Activated CD4-positive, alpha-beta memory T cell treated with anti-CD3 and anti-CD28 coated beads, Interleukin-2, amount 10 ng/mL, durations not matched to agents 7 days and 5 days (primary cell): ENCODE measurements around the gene NUP54. TPM values are rescaled to one million over a fixed set of nuclear protein-coding genes. Genes with fewer than 3 reads are reported as not detected.

Experiments
- CTCF ChIA-PET: fragments of 350-600 bp; sonication (Branson Sonifier 250); formaldehyde crosslinking; loops from one replicate; lab custom pipeline; 2021; ENCODE audit warnings: antibody characterized with exemption, inconsistent platforms; lab: Charles Lee
- POLR2A ChIA-PET: fragments of 350-600 bp; sonication (Branson Sonifier 250); formaldehyde crosslinking; loops from one replicate; lab custom pipeline; 2021; ENCODE audit warnings: antibody characterized with exemption; lab: Charles Lee
- DNase-seq: peaks from one replicate; pipeline ENCODE4 v3.0.0-alpha.2; 2020
- H3K27ac Mint-ChIP-seq: one replicate; pipeline ENCODE4 v1.8.0; 2021; ENCODE audit warnings: mild to moderate bottlenecking, mixed read lengths
- H3K27me3 Mint-ChIP-seq: one replicate; pipeline ENCODE4 v1.8.0; 2021; ENCODE audit warnings: mixed read lengths
- H3K36me3 Mint-ChIP-seq: one replicate; pipeline ENCODE4 v1.8.0; 2021; ENCODE audit warnings: low read depth, mixed read lengths
- H3K4me1 Mint-ChIP-seq: one replicate; pipeline ENCODE4 v1.8.0; 2021; ENCODE audit warnings: mixed read lengths
- H3K4me3 Mint-ChIP-seq: one replicate; pipeline ENCODE4 v1.8.0; 2021; ENCODE audit warnings: mild to moderate bottlenecking, mixed read lengths
- H3K9me3 Mint-ChIP-seq: one replicate; pipeline ENCODE4 v1.8.0; 2021; ENCODE audit warnings: mixed read lengths
- total RNA-seq, 2 experiments: library from RNA; stranded (reverse); gene quantifications; one replicate each; pipeline ENCODE4 v1.2.3, GENCODE V29; 2021

The NUP54 gene
- total RNA-seq, 2 experiments from 2014 or later, result 48.9 to 58.6 TPM

GRCh38 chr4:76177709-76178108 lies 29.5 kb upstream of the NUP54 start:
- Mint-ChIP-seq H3K27me3 (no peaks in the 10 kb centered on the region), H3K9me3 (no peaks in the 10 kb centered on the region), H3K4me1 (no peaks in the 10 kb centered on the region), H3K4me3 (no peak overlapping the region), H3K36me3 (peaks cover 15% of the 10 kb centered on the region), H3K27ac (no peak overlapping the region)
- ChIA-PET POLR2A (no interaction called here), CTCF (interaction anchor here (0.9 to 8.5 kb wide), 6 partner anchors 22 to 327 kb away, joined by 3 to 238 read pairs (median 4); no protein-coding TSS in a partner anchor)
- DNase-seq, result no peak

GRCh38 chr4:76175336-76175735 lies 27.1 kb upstream of the NUP54 start:
- no peaks in the 10 kb centered on the region for H3K9me3 Mint-ChIP-seq
- no peak for DNase-seq
- no peaks in the 10 kb centered on the region for H3K4me1 Mint-ChIP-seq
- peaks cover 17% of the 10 kb centered on the region for H3K36me3 Mint-ChIP-seq
- H3K4me3 Mint-ChIP-seq, result no peak overlapping the region
- ChIA-PET POLR2A (no interaction called here), CTCF (no interaction called here)
- no peak overlapping the region for H3K27ac Mint-ChIP-seq
- H3K27me3 Mint-ChIP-seq, result no peaks in the 10 kb centered on the region

GRCh38 chr4:76174216-76174615 lies 26.0 kb upstream of the NUP54 start:
- DNase-seq, result no peak
- CTCF ChIA-PET, result interaction anchor here (0.7 to 1.3 kb wide), 2 partner anchors 37 to 204 kb away, joined by 3 read pairs; no protein-coding TSS in a partner anchor
- Mint-ChIP-seq H3K27ac (no peak overlapping the region), H3K4me3 (no peak overlapping the region), H3K27me3 (no peaks in the 10 kb centered on the region), H3K9me3 (no peaks in the 10 kb centered on the region), H3K4me1 (no peaks in the 10 kb centered on the region), H3K36me3 (peaks cover 25% of the 10 kb centered on the region)
- POLR2A ChIA-PET, result no interaction called here

DNA sequence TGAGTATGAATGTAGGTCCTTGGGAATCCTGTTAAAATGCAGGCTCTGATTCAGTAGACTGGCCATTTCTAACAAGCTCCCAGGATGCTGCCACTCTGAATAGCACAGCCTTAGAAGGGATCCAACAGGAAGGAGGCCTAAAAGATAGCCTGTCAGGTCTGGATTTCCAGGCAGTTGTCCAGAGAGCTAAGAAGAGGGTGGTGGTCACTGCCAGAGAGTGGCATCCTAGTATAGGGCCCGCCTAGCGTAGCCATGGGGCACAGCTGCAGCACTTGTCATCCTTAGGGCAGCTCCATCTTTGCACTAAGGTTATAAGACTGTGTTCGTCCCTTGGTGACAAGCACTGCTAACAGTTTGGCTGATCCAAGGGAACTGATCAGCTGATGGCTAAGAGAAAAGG lies 20.5 kb upstream of the NUP54 start:
- peaks cover 25% of the 10 kb centered on the region for H3K36me3 Mint-ChIP-seq
- no peak overlapping the region for H3K4me3 Mint-ChIP-seq
- no peak for DNase-seq
- no peaks in the 10 kb centered on the region for H3K9me3 Mint-ChIP-seq
- ChIA-PET POLR2A (no interaction called here), CTCF (interaction anchor here (4.0 kb wide), 1 partner anchor 11 kb away, joined by 14 read pairs; no protein-coding TSS in a partner anchor)
- H3K4me1 Mint-ChIP-seq, result no peaks in the 10 kb centered on the region
- no peaks in the 10 kb centered on the region for H3K27me3 Mint-ChIP-seq
- H3K27ac Mint-ChIP-seq, result no peak overlapping the region

GRCh38 chr4:76166480-76166879 lies 18.3 kb upstream of the NUP54 start:
- no peak overlapping the region for H3K4me3 Mint-ChIP-seq
- H3K36me3 Mint-ChIP-seq, result peaks cover 29% of the 10 kb centered on the region
- no peak overlapping the region for H3K27ac Mint-ChIP-seq
- H3K9me3 Mint-ChIP-seq, result no peaks in the 10 kb centered on the region
- ChIA-PET CTCF (interaction anchor here (1.4 kb wide), 1 partner anchor 12 kb away, joined by 3 read pairs; no protein-coding TSS in a partner anchor), POLR2A (no interaction called here)
- DNase-seq, result no peak
- no peaks in the 10 kb centered on the region for H3K27me3 Mint-ChIP-seq
- no peaks in the 10 kb centered on the region for H3K4me1 Mint-ChIP-seq

DNA sequence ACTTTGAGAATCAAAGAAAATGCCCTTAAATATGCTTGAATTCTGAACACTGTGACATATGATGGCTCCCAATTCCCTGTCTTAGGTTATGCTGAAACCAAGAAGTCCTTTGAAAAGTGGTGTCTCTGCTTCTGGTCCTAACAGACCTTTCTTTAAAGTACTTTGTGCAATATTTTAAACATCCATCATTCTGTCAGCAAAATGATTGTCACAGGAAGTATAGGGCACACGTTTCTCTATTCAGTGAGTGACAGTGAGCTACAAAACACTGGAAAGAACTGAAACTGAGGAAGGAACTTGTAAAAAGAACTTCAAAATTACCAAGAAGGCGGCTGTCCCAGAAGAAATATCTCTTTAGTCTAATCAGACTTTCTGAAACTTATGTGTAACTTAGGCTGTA lies 12.2 kb upstream of the NUP54 start:
- Mint-ChIP-seq H3K27ac (no peak overlapping the region), H3K27me3 (no peaks in the 10 kb centered on the region), H3K4me1 (no peaks in the 10 kb centered on the region), H3K36me3 (peaks cover 10% of the 10 kb centered on the region), H3K9me3 (no peaks in the 10 kb centered on the region), H3K4me3 (no peak overlapping the region)
- ChIA-PET POLR2A (interaction anchor here (1.3 kb wide), 1 partner anchor 12 kb away, joined by 3 read pairs; the partner anchor contains the start of gene NUP54), CTCF (interaction anchor here (0.9 to 1.6 kb wide), 2 partner anchors 12 to 19 kb away, joined by 3 to 6 read pairs; partner anchors contain the start of gene NUP54)
- DNase-seq, result no peak

GRCh38 chr4:76156635-76157034 lies 8.4 kb upstream of the NUP54 start:
- CTCF ChIA-PET, result no interaction called here
- H3K27me3 Mint-ChIP-seq, result peaks cover 3% of the 10 kb centered on the region
- DNase-seq, result no peak
- POLR2A ChIA-PET, result no interaction called here
- H3K27ac Mint-ChIP-seq, result no peak overlapping the region
- H3K36me3 Mint-ChIP-seq, result peaks cover 6% of the 10 kb centered on the region
- H3K9me3 Mint-ChIP-seq, result peaks cover 4% of the 10 kb centered on the region
- no peak overlapping the region for H3K4me3 Mint-ChIP-seq
- no peaks in the 10 kb centered on the region for H3K4me1 Mint-ChIP-seq

- ChIA-PET CTCF (no interaction called here), POLR2A (no interaction called here)
- no peaks in the 10 kb centered on the region for H3K36me3 Mint-ChIP-seq
- peaks cover 4% of the 10 kb centered on the region for H3K9me3 Mint-ChIP-seq
- H3K27me3 Mint-ChIP-seq, result peaks cover 3% of the 10 kb centered on the region
- no peak overlapping the region for H3K4me3 Mint-ChIP-seq
- H3K4me1 Mint-ChIP-seq, result no peaks in the 10 kb centered on the region
- H3K27ac Mint-ChIP-seq, result no peak overlapping the region
- no peak for DNase-seq
Observed at GRCh38 chr4:76155979-76156378, 7.8 kb upstream of the NUP54 start.

DNA sequence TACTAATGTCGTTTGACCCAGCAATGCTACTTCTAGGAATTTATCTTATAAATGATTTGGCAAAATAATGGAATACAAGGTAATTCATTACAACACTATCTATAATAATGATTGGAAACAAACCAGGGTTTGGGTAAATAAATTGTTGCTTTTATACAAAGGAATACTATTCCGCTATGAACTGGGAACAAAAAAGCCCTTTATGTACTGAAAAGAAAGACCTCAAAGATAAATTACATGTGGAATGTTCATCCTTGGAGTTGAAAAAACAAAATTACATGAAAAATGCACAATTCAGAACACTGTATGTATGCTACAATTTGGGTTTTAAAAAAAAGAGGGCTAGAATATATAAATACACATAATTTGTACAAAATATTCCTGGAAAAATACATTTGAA lies 5.2 kb upstream of the NUP54 start:
- no peak for DNase-seq
- CTCF ChIA-PET, result no interaction called here
- H3K36me3 Mint-ChIP-seq, result peaks cover 3% of the 10 kb centered on the region
- H3K27me3 Mint-ChIP-seq, result peaks cover 3% of the 10 kb centered on the region
- H3K4me3 Mint-ChIP-seq, result no peak overlapping the region
- POLR2A ChIA-PET, result no interaction called here
- H3K27ac Mint-ChIP-seq, result no peak overlapping the region
- H3K4me1 Mint-ChIP-seq, result peaks cover 12% of the 10 kb centered on the region
- H3K9me3 Mint-ChIP-seq, result peaks cover 4% of the 10 kb centered on the region

GRCh38 chr4:76147454-76148141 lies 599 bp downstream of the NUP54 start:
- CTCF ChIA-PET, result interaction anchor here (1.0 to 1.7 kb wide), 3 partner anchors 32 to 230 kb away, joined by 3 to 7 read pairs (median 5); no protein-coding TSS in a partner anchor

GRCh38 chr4:76144546-76144945 lies 3.7 kb downstream of the NUP54 start:
- Mint-ChIP-seq H3K36me3 (peaks cover 44% of the 10 kb centered on the region), H3K27me3 (no peaks in the 10 kb centered on the region), H3K4me3 (no peak overlapping the region), H3K4me1 (peaks cover 35% of the 10 kb centered on the region), H3K9me3 (no peaks in the 10 kb centered on the region), H3K27ac (no peak overlapping the region)
- ChIA-PET POLR2A (no interaction called here), CTCF (no interaction called here)
- DNase-seq, result no peak

More at GRCh38 chr4:76147454-76148141, 599 bp downstream of the NUP54 start:
- peak; percentile 55 for DNase-seq
- H3K27ac Mint-ChIP-seq, result peak overlapping the region; percentile 81
- POLR2A ChIA-PET, result interaction anchor here (0.8 to 2.2 kb wide), 10 partner anchors 58 to 492 kb away, joined by 3 to 11 read pairs (median 4); partner anchors contain the start of genes NAAA and SDAD1
- H3K27me3 Mint-ChIP-seq, result no peaks in the 10 kb centered on the region
- no peaks in the 10 kb centered on the region for H3K9me3 Mint-ChIP-seq
- peaks cover 34% of the 10 kb centered on the region for H3K4me1 Mint-ChIP-seq
- H3K36me3 Mint-ChIP-seq, result peaks cover 22% of the 10 kb centered on the region
- peak overlapping the region; percentile 89 for H3K4me3 Mint-ChIP-seq

DNA sequence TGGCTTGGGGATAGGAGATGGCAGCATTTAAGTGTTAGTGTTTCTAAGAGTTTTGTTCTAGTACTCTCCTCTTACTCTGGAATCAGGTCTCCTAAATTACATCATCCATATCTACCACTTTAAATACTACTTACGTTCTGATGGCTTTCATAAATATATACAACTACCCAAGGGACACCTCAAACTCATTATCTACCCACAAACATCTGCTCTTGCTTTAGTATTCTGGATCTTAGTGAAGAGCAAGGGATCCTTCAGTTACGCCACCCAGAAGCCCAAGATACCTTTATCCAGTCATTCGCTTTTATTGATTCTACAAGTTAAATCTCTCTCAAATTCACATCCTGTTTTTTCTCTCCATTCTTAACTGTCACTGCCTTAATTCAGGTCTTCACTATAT lies 7.0 kb downstream of the NUP54 start:
- H3K27ac Mint-ChIP-seq, result no peak overlapping the region
- H3K4me1 Mint-ChIP-seq, result peaks cover 17% of the 10 kb centered on the region
- POLR2A ChIA-PET, result no interaction called here
- CTCF ChIA-PET, result no interaction called here
- peaks cover 59% of the 10 kb centered on the region for H3K36me3 Mint-ChIP-seq
- H3K4me3 Mint-ChIP-seq, result no peak overlapping the region
- no peak for DNase-seq
- no peaks in the 10 kb centered on the region for H3K27me3 Mint-ChIP-seq
- H3K9me3 Mint-ChIP-seq, result no peaks in the 10 kb centered on the region

DNA sequence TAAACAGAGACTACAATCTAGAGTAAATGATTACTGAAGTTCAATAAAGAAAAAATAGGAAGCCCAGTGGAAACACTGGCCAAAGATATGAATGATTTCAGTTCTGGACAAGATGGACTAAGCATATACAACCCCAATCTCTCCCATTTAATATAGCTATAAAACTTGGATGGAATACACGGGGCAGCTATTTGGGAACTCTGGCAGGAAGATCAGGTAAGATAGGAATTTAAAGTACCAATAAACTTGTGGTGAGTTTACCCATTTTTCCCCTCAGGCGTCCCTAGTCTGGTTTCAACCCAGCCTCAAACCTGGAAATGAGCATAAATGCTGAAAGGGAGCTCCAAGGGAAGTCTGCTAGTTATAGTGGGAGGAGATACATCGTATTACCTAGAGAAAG lies 20.4 kb downstream of the NUP54 start:
- H3K9me3 Mint-ChIP-seq, result no peaks in the 10 kb centered on the region
- DNase-seq, result no peak
- peaks cover 50% of the 10 kb centered on the region for H3K36me3 Mint-ChIP-seq
- H3K27ac Mint-ChIP-seq, result no peak overlapping the region
- POLR2A ChIA-PET, result no interaction called here
- CTCF ChIA-PET, result no interaction called here
- H3K4me1 Mint-ChIP-seq, result no peaks in the 10 kb centered on the region
- no peak overlapping the region for H3K4me3 Mint-ChIP-seq
- no peaks in the 10 kb centered on the region for H3K27me3 Mint-ChIP-seq
